NCI-H2029 (cell line): ENCODE results near the gene DUXA.
"Not testable (repeated sequence)": the region's sequence is repeated elsewhere in the genome, so short reads cannot be mapped to it uniquely, and the experiment has no call there.

Experiments
- DNase-seq: peaks from one replicate; lab custom pipeline; 2025; lab: John Stamatoyannopoulos, UW

DUXA gene

DNA sequence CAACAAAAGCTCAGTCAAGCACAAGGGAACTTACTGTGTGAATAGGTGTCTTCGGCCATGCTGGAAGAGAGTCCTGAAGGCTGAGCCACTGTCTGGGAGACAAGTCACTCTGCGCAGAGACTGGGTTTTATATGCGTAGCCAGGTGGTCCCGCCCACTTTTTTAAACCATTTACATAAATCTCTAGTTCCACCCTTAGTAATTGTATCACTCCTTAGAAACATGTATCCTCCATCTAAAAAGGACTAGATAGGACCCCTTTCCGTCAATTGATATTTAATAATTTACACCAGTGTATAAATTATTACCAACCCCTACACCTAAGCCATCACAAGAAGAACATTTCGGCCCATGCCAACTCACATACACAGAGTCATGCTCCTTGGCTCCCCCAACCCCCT is at the start of gene DUXA:
Gene DUXA, minus strand, starts transcription at position 101 of the 400 bp plus-strand sequence. Its CDS starts 42 bp downstream, at position 59.
- no peak for DNase-seq

DNA sequence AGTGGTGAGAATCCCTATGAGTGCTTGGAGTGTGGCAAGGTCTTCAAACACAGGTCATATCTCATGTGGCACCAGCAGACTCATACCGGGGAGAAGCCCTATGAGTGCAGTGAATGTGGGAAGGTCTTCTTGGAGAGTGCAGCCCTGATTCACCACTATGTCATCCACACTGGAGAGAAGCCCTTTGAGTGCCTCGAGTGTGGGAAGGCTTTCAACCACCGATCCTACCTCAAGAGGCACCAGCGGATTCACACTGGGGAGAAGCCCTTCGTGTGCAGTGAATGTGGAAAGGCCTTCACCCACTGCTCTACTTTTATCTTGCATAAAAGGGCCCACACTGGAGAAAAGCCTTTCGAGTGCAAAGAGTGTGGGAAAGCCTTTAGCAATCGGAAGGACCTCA is 44.8 kb upstream of the DUXA start:
- DNase-seq: no peak

DNA sequence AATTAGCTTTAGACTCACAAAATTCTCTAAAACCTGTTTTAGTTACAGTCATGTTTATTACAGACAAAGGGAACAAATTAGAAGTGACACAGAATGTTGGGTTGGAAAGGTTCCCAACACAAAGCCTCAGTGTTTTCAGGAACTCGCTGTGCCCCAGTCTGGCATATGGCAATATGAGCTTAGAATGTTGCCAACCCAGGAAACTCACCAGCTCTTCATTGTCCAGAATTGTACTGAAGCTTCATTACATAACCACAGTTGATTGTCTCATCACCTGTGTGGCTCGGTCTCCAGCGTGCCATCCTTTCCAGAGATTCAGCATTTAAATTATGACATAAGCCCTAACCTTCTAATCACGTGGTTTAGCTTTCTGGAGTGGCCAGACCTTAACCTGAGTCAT is 43.1 kb upstream of the DUXA start:
- no peak for DNase-seq

DNA sequence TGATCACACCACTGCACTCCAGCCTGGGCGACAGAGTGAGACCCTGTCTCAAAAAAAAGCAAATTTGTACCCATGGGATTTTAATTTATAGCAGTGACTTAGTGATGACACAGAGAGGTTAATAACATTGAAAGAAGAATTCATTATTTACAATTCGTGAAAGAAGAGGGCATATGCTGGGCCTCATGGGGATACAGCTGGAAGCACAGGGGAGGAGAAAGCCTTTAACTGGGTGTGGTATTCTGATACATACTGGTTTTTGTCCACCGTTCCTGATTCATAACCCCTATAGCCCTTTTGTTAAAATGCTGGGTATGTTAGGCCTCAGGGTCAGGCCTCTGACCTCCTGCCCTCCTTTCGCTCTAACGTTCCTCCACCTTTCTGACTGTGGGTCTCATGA is 34.9 kb upstream of the DUXA start:
- DNase-seq: no peak

DNA sequence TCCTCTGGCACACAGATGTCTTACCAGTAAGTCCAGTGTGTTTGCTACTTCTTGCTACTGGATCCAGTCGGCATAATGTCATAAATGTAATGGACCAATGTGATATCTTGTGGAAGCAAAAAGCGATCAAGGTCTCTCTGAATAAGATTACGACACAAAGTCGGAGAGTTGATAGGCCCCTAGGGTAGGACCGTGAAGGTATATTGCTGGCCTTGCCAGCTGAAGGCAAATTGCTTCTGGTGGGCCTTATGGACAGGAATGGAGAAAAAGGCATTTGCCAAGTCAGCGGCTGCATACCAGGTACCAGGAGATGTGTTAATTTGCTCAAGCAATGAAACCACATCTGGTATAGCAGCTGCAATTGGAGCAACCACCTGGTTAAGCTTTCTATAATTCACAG is 30.6 kb upstream of the DUXA start:
- DNase-seq: not testable (repeated sequence)

DNA sequence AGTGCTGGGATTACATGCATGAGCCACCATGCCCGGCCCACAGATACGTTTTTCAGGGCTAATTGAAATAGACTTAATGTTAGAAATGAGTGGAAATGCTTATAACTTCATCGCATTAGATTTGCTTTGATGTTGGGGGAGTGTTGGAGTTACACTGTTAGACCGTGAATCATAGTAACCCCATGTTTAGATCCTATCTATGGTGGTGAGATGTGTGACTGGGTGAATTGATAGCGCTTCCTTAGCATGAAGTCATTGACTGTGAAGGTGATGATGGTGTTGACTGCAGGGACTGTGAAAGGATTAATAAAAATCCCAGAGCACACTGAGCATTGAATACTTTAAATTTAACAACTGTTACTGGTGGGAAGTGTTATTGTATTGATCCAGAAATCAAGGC is 25.7 kb upstream of the DUXA start:
- DNase-seq: no peak

DNA sequence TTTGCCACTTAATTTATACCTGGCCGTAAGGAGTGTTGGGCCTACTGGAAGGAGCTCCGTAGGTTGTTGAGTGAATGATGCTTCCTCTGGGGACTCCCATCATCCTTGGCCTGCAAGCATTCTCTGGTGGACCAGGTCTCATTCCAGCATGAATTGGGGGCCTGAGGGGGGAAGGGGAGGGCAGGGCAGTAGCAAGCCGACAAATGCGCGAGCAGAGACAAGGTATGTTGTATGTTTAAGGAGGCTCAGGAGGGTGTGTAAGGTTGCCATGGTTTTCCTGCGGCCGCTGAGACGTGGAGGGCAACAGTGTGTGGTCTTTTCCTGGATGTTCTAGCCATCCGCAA is 24.8 kb upstream of the DUXA start:
- DNase-seq: no peak

DNA sequence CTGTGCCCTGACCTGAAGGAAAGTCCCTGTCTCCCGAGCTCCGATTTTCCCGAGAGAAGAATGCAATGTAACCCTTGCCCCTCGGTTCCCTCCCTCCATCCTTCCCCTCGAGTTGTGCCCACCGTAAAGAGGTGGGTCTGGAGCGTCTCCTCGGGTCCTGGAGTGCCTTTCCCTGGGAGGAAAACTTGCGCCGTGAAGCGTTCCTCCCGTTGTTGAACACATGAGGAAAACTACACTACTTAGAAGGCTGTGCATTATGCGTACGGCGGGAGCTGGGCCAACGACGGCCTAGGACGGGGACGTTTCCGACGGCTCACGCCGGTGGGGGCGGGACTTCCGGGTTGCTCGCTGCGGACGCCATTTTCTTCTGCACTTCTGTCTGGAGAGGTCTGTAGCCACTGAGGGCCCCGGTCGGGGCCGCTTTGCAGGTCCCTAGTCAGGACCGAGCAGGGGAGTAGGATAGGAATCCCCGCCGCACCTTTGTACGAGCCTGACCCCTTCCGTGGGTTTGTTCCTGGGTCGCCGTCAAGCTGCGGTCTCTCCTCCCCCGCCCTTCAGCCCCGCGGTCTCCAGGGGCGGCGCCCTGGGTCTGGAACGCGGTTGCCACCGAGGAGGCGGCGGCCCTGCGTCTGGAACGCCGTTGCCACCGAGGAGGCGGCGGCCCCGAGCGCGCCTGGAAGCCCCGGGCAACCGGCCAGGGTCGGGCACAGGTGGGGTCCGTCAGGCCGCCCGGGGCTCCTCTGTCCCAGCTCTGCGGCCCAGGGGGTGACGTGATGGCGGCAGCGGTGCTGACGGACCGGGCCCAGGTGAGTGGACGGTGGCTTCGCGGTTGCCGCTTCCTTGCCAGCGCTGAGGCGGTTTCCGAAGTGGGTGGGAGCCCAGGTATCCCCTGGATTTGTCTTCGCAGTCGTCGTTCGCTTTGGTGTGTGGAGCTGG is 24.1 kb upstream of the DUXA start, which contains the start of gene ZNF264:
Gene ZNF264, plus strand, starts transcription at position 360 of the 936 bp plus-strand sequence. Its CDS starts 414 bp downstream, at position 774.
- DNase-seq: peak; percentile 74

DNA sequence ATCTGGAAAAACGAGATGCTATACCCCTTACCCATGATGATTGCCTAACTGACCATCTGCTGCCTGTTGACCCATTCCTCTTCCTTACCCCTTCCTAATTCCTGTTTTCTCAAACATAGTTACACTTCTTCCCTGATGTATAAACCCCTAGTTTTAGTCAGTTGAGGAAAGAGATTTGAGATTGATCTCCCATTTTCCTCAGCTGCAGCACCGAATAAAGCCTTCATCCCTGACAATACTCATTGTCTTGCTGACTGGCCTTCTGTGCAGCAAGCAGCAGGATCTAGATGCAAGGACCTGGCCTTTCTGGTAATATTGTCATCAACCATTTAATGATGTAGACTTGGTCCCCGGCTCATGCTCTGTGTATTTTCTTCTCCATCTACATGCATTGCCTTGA is 23.0 kb upstream of the DUXA start:
- DNase-seq: no peak

DNA sequence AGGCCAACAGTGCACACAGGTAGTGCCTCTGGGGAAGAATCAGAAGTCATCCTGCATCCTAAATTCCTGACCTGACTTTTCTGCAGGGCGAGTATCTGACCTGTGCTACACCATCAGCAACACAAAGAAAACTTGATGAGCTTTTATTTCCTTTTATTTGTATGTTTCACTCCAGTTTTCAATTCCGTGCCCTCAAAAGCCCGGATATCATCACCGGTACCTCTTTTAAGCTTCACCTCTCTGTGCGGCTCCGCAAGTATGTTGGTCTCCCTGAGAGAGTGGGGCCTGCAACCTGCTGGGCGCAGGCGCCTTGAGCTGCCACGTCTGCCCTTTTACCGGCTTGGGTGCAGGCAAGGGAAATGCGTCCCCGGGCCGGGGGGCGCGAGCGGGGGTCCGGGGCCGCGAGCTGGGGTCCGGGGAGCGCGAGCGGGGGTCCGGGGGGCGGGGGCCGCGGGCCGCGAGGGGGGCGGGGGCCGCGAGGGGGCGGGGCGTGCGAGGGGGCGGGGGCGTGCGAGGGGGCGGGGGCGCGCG is 4.3 kb upstream of the DUXA start:
- no peak for DNase-seq

DNA sequence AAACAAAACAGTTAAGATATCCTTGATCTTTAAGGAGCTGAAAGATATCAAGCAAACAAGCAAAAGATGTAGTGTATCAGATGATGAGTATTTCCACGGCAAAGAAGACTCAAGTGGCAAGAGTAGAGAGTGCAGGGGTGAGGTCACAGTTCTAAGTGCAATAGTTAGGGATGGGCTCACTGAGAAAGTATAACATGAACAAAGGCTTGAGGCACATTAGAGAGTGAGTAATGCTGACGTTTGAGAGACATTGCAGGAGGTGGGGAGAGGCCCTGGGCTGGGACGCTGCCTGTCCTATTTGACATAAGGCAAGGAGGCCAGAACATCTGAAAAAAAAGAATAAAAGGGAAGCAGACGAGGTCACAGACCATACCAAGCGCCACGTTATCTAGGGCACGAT is 1.4 kb downstream of the DUXA start:
- no peak for DNase-seq

DNA sequence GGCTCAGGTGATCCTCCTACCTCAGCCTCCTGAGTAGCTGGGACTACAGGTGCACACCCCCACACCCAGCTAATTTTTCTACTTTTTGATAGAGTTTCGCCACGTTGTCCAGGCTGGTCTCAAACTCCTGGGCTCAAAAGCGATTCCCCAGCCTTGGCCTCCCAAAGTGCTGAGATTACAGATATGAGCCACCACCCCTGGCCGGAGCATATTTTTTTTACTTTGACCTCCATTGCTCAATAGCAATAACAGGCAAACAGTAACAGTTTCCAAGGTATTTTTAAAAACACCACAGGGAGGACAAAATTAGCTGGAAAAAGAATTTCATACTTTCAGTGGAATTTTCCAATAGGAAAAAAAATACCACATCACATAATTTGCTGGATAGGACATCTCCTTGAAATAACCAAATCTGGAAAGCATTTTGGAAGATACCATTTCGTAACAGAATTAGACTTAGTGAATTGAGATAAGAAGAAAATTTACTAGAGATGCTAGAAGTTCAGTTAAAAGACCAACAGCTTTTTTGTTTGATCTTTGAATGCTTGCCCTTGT is 5.2 kb downstream of the DUXA start:
- no peak for DNase-seq

DNA sequence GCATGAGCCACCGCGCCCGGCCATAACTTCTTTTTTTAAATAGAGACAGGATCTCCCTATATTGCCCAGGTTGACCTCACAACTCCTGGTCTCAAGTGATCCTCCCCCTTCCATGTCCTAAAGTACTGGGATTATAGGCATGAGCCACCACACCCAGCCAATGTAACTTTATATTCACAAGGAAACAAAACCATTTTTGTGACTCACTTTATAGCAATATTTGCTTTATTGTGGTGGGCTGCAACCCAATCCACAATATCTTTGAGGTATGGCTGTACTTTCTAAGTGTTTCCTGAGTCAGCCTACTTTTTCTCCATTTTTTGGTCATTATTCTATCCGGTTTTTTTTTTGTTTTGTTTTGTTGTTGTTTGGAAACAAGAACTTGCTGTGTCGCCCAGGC is 14.4 kb downstream of the DUXA start:
- DNase-seq: no peak

DNA sequence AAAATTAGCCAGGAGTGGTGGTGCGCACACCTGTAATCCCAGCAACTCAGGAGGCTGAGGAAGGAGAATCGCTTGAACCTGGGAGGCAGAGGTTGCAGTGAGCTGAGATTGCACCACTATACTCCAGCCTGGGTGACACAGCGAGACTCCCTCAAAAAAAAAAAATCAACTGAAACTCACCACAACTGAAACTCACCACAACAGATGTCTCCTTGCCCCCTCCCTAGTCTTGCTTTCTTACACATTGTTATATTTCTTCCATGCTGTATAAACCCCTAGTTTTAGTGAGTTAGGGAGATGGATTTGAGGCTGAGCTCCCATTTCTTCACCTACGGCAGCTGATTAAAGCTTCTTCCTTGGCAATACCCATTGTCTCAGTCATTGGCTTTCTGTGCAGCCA is 25.6 kb downstream of the DUXA start:
- no peak for DNase-seq

DNA sequence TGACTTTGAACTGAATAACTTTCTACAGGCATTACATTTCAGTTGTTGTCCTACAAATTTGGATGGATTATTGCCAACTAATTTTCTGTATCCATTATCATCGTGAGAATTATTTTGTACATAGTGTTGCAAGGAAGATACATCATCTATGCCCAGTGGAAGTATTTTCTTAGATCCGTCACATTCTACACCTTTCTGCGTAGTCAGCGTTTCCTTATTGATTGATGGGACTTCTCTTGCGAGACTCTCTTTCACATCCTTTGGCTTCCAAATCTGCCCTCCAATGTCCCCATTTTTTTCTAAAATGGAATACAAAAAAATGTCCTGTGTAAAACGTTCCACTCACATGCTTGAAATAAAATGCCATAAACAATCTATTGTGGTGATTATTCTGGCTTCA is 31.5 kb downstream of the DUXA start:
- no peak for DNase-seq

DNA sequence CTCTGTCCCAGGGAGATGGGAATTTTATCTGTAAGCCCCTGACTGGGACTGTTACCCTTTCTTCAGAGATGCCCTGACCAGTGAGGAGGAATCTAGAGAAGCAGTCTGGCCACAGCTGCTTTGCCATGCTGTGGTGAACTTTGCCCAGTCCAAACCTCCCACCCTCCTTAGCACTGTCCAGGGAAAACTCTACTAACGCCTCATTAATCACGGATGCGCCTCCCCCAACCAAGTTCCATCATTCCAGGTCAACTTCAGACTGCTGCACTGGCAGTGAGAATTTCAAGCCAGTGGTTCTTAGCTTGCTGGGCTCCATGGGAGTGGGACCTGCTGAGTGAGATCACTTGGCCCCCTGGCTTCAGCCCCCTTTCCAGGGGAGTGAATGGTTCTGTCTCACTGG is 39.9 kb downstream of the DUXA start:
- DNase-seq: not testable (repeated sequence)

DNA sequence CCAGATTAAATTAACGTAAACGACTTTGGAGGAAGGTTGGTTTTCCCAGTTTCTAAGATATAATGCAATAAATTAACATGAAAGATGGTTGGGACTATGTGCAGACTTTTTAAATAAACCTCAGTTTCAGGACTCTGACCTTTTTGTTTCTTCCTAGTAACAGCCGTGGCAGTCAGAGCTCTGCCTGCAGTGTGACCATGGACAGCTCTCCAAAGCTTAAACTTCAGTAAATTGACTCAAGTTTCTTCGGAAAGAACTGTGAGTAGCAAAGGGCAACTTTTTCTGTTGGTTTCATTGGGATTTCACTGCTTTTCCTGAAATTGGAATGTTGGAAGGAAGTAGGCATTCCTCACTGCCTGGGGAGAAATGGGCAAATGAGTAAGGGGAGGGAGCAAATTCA is 43.4 kb downstream of the DUXA start:
- DNase-seq: no peak

DNA sequence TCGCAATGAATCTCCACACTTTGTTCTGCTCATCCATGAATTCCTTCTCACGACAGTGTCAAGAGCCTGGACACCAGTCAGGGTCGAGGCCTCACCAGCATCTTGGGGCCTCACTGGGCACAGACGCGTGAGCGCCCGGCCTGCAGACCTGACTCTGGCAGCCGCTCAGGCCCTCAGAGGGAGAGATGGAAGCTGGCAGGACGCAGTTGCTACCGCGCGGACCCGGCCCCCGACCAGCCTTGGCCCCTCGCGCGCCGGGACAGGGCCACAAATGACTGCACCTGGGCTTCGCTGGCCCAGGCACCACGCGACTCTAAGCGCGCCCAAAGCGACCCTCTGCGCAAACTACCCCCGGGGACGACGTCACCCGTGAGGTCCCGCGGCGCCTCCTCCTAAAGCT is 48.4 kb downstream of the DUXA start:
- no peak for DNase-seq

DNA sequence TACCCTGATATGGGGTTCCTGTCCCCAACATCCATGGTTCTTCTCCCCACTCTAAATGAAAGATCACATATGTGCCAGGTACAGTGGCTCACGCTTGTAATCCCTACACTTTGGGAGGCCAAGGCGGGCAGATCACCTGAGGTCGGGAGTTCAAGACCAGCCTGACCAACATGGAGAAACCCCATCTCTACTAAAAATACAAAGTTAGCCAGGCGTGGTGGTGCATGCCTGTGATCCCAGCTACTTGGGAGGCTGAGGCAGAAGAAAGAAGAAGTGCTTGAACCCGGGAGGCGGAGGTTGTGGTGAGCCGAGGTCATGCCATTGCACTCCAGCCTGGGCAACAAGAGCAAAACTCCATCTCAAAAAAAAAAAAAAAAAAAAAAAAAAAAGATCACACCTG is 53.8 kb downstream of the DUXA start:
- not testable (repeated sequence) for DNase-seq

DNA sequence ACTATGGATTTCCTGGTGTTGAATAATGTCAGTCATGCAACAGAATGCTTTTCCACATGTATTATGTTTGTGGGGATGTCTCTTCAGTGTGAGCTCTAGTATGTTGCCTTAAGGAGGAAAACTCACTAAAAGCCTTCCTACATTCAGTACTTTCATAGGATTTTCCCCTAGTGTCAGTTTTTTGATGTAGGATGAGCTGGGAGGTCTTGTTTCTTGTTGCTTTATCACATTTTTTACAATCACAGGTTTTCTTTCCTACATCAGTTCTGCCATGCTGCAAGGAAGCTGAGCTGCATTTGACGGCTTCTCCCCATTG is 56.0 kb downstream of the DUXA start:
- DNase-seq: no peak

DNA sequence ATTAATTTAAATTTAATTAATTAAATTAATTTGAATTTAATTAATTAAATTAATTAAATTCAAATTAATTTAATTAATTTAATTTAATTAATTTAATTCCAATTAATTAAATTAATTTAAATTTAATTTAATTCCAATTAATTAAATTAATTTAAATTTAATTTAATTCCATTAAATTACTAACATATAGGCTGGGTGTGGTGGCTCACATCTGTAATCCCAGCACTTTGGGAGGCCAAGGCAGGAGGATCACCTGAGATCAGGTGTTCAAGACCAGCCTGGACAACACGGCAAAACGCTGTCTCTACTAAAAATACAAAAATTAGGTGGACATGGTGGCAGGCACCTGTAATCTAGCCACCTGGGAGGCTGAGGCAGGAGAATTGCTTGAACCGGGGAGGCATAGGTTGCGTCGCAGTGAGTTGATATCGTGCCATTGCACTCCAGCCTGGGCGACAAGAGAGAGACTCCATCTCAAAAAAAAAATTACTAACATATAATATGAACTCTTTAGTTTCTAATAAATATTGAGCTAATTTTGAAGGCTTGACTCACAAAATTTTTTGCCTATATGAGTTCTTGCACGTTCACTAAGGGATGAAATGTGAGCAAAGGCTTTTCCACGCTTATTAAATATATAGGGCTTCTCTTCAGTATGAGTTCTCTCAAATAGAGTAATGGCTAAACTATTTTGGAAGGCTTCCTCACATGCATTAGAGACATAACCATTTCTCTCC is 56.5 kb downstream of the DUXA start:
- no peak for DNase-seq

DNA sequence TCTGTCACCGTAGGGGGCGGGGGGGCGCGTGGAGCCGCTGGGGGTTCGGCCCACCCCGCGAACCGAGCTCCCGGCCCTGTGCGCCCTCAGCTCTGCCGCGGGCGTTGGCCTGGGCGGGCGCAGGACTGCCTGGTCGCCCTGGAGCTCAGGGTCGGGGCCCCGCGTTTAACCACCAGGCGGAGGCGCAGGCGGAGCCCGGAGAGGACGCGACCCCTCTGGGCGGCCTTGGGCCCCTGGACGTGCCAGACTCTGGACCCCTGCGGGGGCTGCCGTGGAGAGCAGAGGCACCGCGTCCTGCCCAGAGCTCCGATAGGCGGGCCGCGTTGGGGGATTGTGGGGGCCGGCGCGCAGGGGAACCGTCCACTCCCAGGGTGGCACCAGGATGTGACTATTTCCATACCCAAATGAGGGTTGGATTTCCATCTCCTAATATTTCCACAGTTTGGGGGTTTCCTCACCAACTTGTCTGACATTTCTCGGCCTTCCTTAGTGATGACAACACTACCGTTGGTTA is 60.5 kb downstream of the DUXA start:
- no peak for DNase-seq
